ENCODE measurements around the gene VAT1. TPM values are rescaled to one million over a fixed set of nuclear protein-coding genes. Genes with fewer than 3 reads are reported as not detected.

Gene VAT1
- total and polyA plus RNA-seq, 9 of the 15 experiments (the other 6 are each of a cell fraction or from before 2014, with no cell fraction given): 29.4 to 153 (median 66.7) TPM

- no peak for TF ChIP-seq RNF219 (CRISPR knock-in tag; IDR thresholded peaks at IDR 0.05)
- TF ChIP-seq SMAD2 (IDR thresholded peaks at IDR 0.05; ENCODE audit: low read depth, low read length): no peak
- TF ChIP-seq GABPB2 (CRISPR knock-in tag; conservative IDR thresholded peaks at IDR 0.05): no peak
- TF ChIP-seq FOXO4 (CRISPR knock-in tag; IDR thresholded peaks at IDR 0.05): no peak
- TF ChIP-seq ARID3A (IDR thresholded peaks at IDR 0.05; ENCODE audit: borderline replicate concordance, low read depth, low read length): no peak
- TF ChIP-seq TFAM (CRISPR knock-in tag; conservative IDR thresholded peaks at IDR 0.05): no peak
- no peak for TF ChIP-seq GTF2E2 (tag; IDR thresholded peaks at IDR 0.05)
- TF ChIP-seq BRF1 (IDR thresholded peaks at IDR 0.05; ENCODE audit: borderline replicate concordance, extremely low read depth, insufficient read length): no peak
- no peak for TF ChIP-seq ELF4 (CRISPR knock-in tag; IDR thresholded peaks at IDR 0.05)
- TF ChIP-seq JUN (IDR thresholded peaks at IDR 0.05; ENCODE audit: borderline replicate concordance, low read depth, low read length): peak; percentile 84
- TF ChIP-seq JUN (CRISPR knock-in tag; IDR thresholded peaks at IDR 0.05; ENCODE audit: borderline replicate concordance): peak; percentile 86
- peak; percentile 19 for TF ChIP-seq SMARCA5 (IDR thresholded peaks at IDR 0.05)
- TF ChIP-seq NRF1 (conservative IDR thresholded peaks at IDR 0.05 in 1 of 2, IDR thresholded peaks at IDR 0.05 in 1 of 2): peak; percentile 57 to 63
- TF ChIP-seq GATAD2A (IDR thresholded peaks at IDR 0.05): no peak
- no peak for TF ChIP-seq SMARCB1 (IDR thresholded peaks at IDR 0.05; ENCODE audit: insufficient read length, low read depth)
- TF ChIP-seq STAT5B (CRISPR knock-in tag; IDR thresholded peaks at IDR 0.05): no peak
- no peak for TF ChIP-seq CREBBP (IDR thresholded peaks at IDR 0.05; ENCODE audit: low read depth, low read length)
- TF ChIP-seq LARP7 (IDR thresholded peaks at IDR 0.05): 0 out of 2 replicates have a peak, but pooled peaks have one; percentile 20
- TF ChIP-seq ZNF583 (CRISPR knock-in tag; IDR thresholded peaks at IDR 0.05): no peak
- TF ChIP-seq KDM5B (IDR thresholded peaks at IDR 0.05; ENCODE audit: insufficient replicate concordance, low read depth, low read length): no peak
- no peak for TF ChIP-seq WHSC1 (IDR thresholded peaks at IDR 0.05; ENCODE audit: low read length)
- TF ChIP-seq ADNP (tag; IDR thresholded peaks at IDR 0.05): no peak
- TF ChIP-seq PTRF (tag; IDR thresholded peaks at IDR 0.05): no peak
- no peak for TF ChIP-seq U2AF2 (optimal IDR thresholded peaks at IDR 0.05; ENCODE audit: low read depth, low read length)
Observed at GRCh38 chr17:43024407-43025289, 2.5 kb upstream of the VAT1 start, which contains the start of gene RND2 (continued).

All from K562 (cell line).